Hepatocyte (in vitro differentiated cells): ENCODE results near the gene AGBL4.
"Not testable (repeated sequence)": the region's sequence is repeated elsewhere in the genome, so short reads cannot be mapped to it uniquely, and the experiment has no call there.

Experiments used
- EZH2 ChIP-seq: fragments of 200-600 bp; sonication (generic); IDR thresholded peaks from 2 replicates; pipeline ENCODE4 v1.6.1; 2016; ENCODE audit warnings: antibody characterized with exemption, mild to moderate bottlenecking, borderline replicate concordance
- TF ChIP-seq, protein P1 (sequence below): fragments of 200-600 bp; sonication (generic); IDR thresholded peaks from 2 replicates; pipeline ENCODE4 v1.5.1; 2016; ENCODE audit warnings: antibody characterized with exemption, mild to moderate bottlenecking; ENCODE audit not compliant: poor library complexity

DNA sequence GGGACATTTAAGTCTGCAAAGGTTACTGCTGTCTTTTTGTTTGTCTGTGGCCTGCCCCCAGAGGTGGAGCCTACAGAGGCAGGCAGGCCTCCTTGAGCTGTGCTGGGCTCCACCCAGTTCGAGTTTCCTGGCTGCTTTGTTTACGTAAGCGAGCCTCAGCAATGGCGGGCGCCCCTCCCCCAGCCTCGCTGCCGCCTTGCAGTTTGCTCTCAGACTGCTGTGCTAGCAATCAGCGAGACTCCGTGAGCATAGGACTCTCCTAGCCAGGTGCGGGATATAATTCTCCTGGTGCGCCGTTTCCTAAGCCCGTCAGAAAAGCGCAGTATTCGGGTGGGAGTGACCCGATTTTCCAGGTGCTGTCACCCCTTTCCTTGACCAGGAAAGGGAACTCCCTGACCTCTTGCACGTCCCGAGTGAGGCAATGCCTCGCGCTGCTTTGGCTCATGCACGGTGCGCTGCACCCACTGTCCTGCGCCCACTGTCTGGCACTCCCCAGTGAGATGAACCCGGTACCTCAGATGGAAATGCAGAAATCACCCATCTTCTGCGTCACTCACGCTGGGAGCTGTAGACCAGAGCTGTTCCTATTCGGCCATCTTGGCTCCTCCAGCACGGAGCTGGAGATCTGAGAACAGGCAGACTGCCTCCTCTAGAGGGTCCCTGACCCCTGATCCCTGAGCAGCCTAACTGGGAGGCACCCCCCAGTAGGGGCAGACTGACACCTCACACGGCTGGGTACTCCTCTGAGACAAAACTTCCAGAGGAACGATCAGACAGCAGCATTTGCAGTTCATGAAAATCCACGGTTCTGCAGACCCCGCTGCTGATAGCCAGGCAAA, 766.3 kb downstream of the AGBL4 start:
- TF ChIP-seq, protein P1, sequence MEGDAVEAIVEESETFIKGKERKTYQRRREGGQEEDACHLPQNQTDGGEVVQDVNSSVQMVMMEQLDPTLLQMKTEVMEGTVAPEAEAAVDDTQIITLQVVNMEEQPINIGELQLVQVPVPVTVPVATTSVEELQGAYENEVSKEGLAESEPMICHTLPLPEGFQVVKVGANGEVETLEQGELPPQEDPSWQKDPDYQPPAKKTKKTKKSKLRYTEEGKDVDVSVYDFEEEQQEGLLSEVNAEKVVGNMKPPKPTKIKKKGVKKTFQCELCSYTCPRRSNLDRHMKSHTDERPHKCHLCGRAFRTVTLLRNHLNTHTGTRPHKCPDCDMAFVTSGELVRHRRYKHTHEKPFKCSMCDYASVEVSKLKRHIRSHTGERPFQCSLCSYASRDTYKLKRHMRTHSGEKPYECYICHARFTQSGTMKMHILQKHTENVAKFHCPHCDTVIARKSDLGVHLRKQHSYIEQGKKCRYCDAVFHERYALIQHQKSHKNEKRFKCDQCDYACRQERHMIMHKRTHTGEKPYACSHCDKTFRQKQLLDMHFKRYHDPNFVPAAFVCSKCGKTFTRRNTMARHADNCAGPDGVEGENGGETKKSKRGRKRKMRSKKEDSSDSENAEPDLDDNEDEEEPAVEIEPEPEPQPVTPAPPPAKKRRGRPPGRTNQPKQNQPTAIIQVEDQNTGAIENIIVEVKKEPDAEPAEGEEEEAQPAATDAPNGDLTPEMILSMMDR = not testable (repeated sequence)
- TF ChIP-seq EZH2 = not testable (repeated sequence)
